GM23338 (cell line): Measurements from ENCODE around the gene FCN2. TPM values are rescaled to one million over a fixed set of nuclear protein-coding genes. Genes with fewer than 3 reads are reported as not detected.

Experiments used
- ATAC-seq: fragments of 200-7000 bp; cut with Tn5 transposase; 3 replicates; pipeline ENCODE4 v1.9.1; 2020
- DNase-seq: peaks from one replicate; pipeline ENCODE4 v3.0.0-alpha.2; 2015; ENCODE audit warnings: low spot score
- H2AFZ ChIP-seq: fragments of 200-600 bp; sonication (generic); 2 replicates; pipeline ENCODE4 v1.8.0; 2016; ENCODE audit warnings: antibody characterized with exemption, mild to moderate bottlenecking, moderate library complexity
- H3F3A ChIP-seq: fragments of 200-600 bp; sonication (generic); replicated peaks from 2 replicates; pipeline ENCODE4 v1.8.0; 2017; ENCODE audit warnings: antibody characterized with exemption, mixed run types, low read depth
- H3K27ac ChIP-seq: fragments of 200-600 bp; sonication (generic); 2 replicates; pipeline ENCODE4 v1.6.1; 2016; ENCODE audit warnings: low read depth
- H3K27me3 ChIP-seq: fragments of 200-600 bp; sonication (generic); 2 replicates; pipeline ENCODE4 v1.8.0; 2016; ENCODE audit warnings: mild to moderate bottlenecking, mixed run types, moderate library complexity; ENCODE audit not compliant: insufficient read depth
- H3K36me3 ChIP-seq: fragments of 200-600 bp; sonication (generic); 2 replicates; pipeline ENCODE4 v1.8.0; 2016; ENCODE audit warnings: mild to moderate bottlenecking; ENCODE audit not compliant: insufficient read depth
- H3K4me1 ChIP-seq: fragments of 200-600 bp; sonication (generic); 2 replicates; pipeline ENCODE4 v1.8.0; 2016; ENCODE audit warnings: mild to moderate bottlenecking, moderate library complexity; ENCODE audit not compliant: insufficient read depth
- H3K4me2 ChIP-seq: fragments of 200-600 bp; sonication (generic); 2 replicates; pipeline ENCODE4 v1.7.1; 2017; ENCODE audit warnings: mixed run types
- H3K4me3 ChIP-seq: fragments of 200-600 bp; sonication (generic); 2 replicates; pipeline ENCODE4 v1.6.1; 2016; ENCODE audit warnings: mixed run types
- H3K79me2 ChIP-seq: fragments of 200-600 bp; sonication (generic); replicated peaks from 2 replicates; pipeline ENCODE4 v1.8.0; 2017; ENCODE audit warnings: mild to moderate bottlenecking; ENCODE audit not compliant: insufficient read depth
- H3K9me2 ChIP-seq: fragments of 200-600 bp; sonication (generic); 2 replicates; pipeline ENCODE4 v1.8.0; 2017; ENCODE audit not compliant: insufficient read depth
- H4K20me1 ChIP-seq: fragments of 200-600 bp; sonication (generic); replicated peaks from 2 replicates; pipeline ENCODE4 v1.8.0; 2017; ENCODE audit warnings: mild to moderate bottlenecking; ENCODE audit not compliant: insufficient read depth
- H3K27ac Mint-ChIP-seq: 2 replicates; pipeline ENCODE4 v1.8.0; 2020; ENCODE audit warnings: inconsistent platforms, mild to moderate bottlenecking, moderate library complexity, mixed read lengths
- H3K27me3 Mint-ChIP-seq: 3 replicates; pipeline ENCODE4 v1.8.0; 2022; ENCODE audit warnings: low read depth, mild to moderate bottlenecking, moderate library complexity, mixed read lengths, inconsistent platforms; ENCODE audit not compliant: insufficient read depth, poor library complexity
- H3K36me3 Mint-ChIP-seq: 3 replicates; pipeline ENCODE4 v1.8.0; 2021; ENCODE audit warnings: low read depth, mild to moderate bottlenecking, inconsistent platforms, moderate library complexity, mixed read lengths
- H3K4me1 Mint-ChIP-seq: 3 replicates; pipeline ENCODE4 v1.8.0; 2020; ENCODE audit warnings: mild to moderate bottlenecking, inconsistent platforms, mixed read lengths
- H3K4me3 Mint-ChIP-seq: 3 replicates; pipeline ENCODE4 v1.8.0; 2021; ENCODE audit warnings: moderate library complexity, mild to moderate bottlenecking, inconsistent platforms, mixed read lengths
- H3K9me3 Mint-ChIP-seq: 3 replicates; pipeline ENCODE4 v1.8.0; 2020; ENCODE audit warnings: moderate library complexity, mild to moderate bottlenecking, inconsistent platforms, mixed read lengths
- CREB1 ChIP-seq: fragments of 250-450 bp; sonication (Bioruptor Pico); IDR thresholded peaks from 2 replicates; pipeline ENCODE4 v1.5.0; 2020; ENCODE audit warnings: low read depth, mild to moderate bottlenecking, moderate library complexity
- EZH2 ChIP-seq: fragments of 200-600 bp; sonication (generic); IDR thresholded peaks from one replicate; pipeline ENCODE4 v1.8.0; 2017; ENCODE audit warnings: antibody characterized with exemption, mild to moderate bottlenecking, low read depth; ENCODE audit not compliant: unreplicated experiment
- EZH2phosphoT487 ChIP-seq: fragments of 200-600 bp; sonication (generic); IDR thresholded peaks from one replicate; pipeline ENCODE4 v1.8.1; 2018; ENCODE audit warnings: antibody characterized with exemption; ENCODE audit not compliant: unreplicated experiment
- JUNB ChIP-seq: IDR thresholded peaks from one replicate; pipeline ENCODE4 v1.6.1; 2016; ENCODE audit warnings: antibody characterized with exemption; ENCODE audit not compliant: unreplicated experiment
- NANOG ChIP-seq: IDR thresholded peaks from 2 replicates; pipeline ENCODE4 v1.6.1; 2016; ENCODE audit warnings: antibody characterized with exemption, borderline replicate concordance
- POLR2AphosphoS5 ChIP-seq: IDR thresholded peaks from 2 replicates; pipeline ENCODE4 v1.6.1; 2016; ENCODE audit warnings: antibody characterized with exemption, low read depth
- STAT1 ChIP-seq: IDR thresholded peaks from one replicate; pipeline ENCODE4 v1.6.1; 2016; ENCODE audit warnings: antibody characterized with exemption; ENCODE audit not compliant: unreplicated experiment
- ZNF114 ChIP-seq: fragments of 250-450 bp; sonication (Bioruptor Pico); IDR thresholded peaks from 2 replicates; pipeline ENCODE4 v1.5.0; 2020; ENCODE audit warnings: mild to moderate bottlenecking, moderate library complexity
- ZNF331 ChIP-seq: fragments of 250-450 bp; sonication (Bioruptor Pico); IDR thresholded peaks from 2 replicates; pipeline ENCODE4 v1.5.0; 2020; ENCODE audit warnings: low read depth, mild to moderate bottlenecking, moderate library complexity
- polyA plus RNA-seq: library from polyadenylated mRNA; unstranded; fragments of >200 nt; fragmentation: Nextera tagmentation; extraction: Ambion mirVana; gene quantifications from 2 replicates; pipeline ENCODE4 v1.2.1, GENCODE V29; 2016
- total RNA-seq: library from RNA; depleted of rRNA; stranded (reverse); fragments of >200 nt; shearing (Covaris generic); gene quantifications from 2 replicates; pipeline ENCODE4 v1.2.3, GENCODE V29; 2014
- TF ChIP-seq, protein P1 (sequence below): fragments of 250-450 bp; sonication (Bioruptor Pico); IDR thresholded peaks from 2 replicates; pipeline ENCODE4 v1.5.0; 2020; ENCODE audit warnings: mild to moderate bottlenecking, moderate library complexity
- TF ChIP-seq, protein P2 (sequence below), 2 experiments: fragments of 200-600 bp in 1 of 2; sonication (generic) in 1 of 2; conservative IDR thresholded peaks; 2 replicates each; pipeline versions ENCODE4 v1.5.1 to v1.6.1; 2016 to 2017; ENCODE audit warnings: antibody characterized with exemption in 2 of 2, low read depth in 2 of 2, mild to moderate bottlenecking in 2 of 2, moderate library complexity in 1 of 2
- TF ChIP-seq, protein P3 (sequence below): IDR thresholded peaks from one replicate; pipeline ENCODE4 v1.6.1; 2018; ENCODE audit warnings: antibody characterized with exemption; ENCODE audit not compliant: unreplicated experiment
- TF ChIP-seq, protein P4 (sequence below): IDR thresholded peaks from 2 replicates; pipeline ENCODE4 v1.6.1; 2016; ENCODE audit warnings: antibody characterized with exemption

FCN2 gene
- total and polyA plus RNA-seq, 2 experiments from 2014 or later, result not detected

DNA sequence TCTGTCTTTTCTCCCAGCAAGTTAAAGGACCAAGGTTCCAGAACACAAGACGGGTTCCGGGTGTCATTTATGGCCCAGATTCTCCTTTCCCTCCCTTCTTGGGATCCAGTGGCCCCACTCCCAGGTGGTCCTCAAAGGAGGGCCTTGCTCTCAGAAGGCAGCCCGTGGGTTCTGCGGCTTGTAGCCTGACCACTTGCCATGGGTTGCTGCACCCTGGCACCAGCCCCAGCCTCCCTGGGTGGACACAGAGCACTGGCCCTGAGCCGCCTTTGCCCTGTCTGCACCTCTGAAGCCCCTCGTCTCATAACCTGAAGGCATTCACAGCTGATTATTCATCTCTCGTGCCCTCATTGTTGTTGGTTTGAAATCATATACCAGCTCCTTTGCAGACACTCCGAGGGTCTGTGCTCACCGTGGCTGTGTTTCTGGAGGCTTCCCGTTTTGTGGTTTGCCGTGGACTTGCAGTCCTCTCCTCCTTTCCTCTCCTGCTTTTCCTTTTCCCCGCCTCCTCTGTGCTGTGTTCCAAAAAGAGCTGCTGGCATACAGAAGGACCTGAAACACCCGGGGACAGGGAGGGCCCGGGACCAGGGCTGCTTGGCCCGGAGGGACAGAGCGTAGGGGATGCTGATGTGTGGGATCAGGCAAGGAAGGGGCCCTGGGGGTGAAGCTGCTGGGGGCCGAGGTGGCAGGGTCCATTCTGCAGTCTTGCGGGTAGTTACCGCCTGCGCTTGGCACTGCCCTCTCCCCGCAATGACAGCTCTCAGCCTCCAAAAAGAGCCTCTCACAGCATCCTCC, 49.5 kb upstream of the FCN2 start:
- no peak overlapping the region for H2AFZ ChIP-seq
- no peak overlapping the region for H3K4me2 ChIP-seq
- Mint-ChIP-seq H3K27ac (no peak overlapping the region), H3K4me1 (no peaks in the 10 kb centered on the region), H3K4me3 (no peak overlapping the region), H3K9me3 (no peaks in the 10 kb centered on the region), H3K36me3 (no peaks in the 10 kb centered on the region), H3K27me3 (peaks cover 11% of the 10 kb centered on the region)
- H3K27ac ChIP-seq, result no peak overlapping the region
- H3K79me2 ChIP-seq, result no peaks in the 10 kb centered on the region
- no peak for TF ChIP-seq ZNF331 (CRISPR knock-in tag)
- no peak for TF ChIP-seq ZNF114
- TF ChIP-seq STAT1, result no peak
- TF ChIP-seq, protein P1, sequence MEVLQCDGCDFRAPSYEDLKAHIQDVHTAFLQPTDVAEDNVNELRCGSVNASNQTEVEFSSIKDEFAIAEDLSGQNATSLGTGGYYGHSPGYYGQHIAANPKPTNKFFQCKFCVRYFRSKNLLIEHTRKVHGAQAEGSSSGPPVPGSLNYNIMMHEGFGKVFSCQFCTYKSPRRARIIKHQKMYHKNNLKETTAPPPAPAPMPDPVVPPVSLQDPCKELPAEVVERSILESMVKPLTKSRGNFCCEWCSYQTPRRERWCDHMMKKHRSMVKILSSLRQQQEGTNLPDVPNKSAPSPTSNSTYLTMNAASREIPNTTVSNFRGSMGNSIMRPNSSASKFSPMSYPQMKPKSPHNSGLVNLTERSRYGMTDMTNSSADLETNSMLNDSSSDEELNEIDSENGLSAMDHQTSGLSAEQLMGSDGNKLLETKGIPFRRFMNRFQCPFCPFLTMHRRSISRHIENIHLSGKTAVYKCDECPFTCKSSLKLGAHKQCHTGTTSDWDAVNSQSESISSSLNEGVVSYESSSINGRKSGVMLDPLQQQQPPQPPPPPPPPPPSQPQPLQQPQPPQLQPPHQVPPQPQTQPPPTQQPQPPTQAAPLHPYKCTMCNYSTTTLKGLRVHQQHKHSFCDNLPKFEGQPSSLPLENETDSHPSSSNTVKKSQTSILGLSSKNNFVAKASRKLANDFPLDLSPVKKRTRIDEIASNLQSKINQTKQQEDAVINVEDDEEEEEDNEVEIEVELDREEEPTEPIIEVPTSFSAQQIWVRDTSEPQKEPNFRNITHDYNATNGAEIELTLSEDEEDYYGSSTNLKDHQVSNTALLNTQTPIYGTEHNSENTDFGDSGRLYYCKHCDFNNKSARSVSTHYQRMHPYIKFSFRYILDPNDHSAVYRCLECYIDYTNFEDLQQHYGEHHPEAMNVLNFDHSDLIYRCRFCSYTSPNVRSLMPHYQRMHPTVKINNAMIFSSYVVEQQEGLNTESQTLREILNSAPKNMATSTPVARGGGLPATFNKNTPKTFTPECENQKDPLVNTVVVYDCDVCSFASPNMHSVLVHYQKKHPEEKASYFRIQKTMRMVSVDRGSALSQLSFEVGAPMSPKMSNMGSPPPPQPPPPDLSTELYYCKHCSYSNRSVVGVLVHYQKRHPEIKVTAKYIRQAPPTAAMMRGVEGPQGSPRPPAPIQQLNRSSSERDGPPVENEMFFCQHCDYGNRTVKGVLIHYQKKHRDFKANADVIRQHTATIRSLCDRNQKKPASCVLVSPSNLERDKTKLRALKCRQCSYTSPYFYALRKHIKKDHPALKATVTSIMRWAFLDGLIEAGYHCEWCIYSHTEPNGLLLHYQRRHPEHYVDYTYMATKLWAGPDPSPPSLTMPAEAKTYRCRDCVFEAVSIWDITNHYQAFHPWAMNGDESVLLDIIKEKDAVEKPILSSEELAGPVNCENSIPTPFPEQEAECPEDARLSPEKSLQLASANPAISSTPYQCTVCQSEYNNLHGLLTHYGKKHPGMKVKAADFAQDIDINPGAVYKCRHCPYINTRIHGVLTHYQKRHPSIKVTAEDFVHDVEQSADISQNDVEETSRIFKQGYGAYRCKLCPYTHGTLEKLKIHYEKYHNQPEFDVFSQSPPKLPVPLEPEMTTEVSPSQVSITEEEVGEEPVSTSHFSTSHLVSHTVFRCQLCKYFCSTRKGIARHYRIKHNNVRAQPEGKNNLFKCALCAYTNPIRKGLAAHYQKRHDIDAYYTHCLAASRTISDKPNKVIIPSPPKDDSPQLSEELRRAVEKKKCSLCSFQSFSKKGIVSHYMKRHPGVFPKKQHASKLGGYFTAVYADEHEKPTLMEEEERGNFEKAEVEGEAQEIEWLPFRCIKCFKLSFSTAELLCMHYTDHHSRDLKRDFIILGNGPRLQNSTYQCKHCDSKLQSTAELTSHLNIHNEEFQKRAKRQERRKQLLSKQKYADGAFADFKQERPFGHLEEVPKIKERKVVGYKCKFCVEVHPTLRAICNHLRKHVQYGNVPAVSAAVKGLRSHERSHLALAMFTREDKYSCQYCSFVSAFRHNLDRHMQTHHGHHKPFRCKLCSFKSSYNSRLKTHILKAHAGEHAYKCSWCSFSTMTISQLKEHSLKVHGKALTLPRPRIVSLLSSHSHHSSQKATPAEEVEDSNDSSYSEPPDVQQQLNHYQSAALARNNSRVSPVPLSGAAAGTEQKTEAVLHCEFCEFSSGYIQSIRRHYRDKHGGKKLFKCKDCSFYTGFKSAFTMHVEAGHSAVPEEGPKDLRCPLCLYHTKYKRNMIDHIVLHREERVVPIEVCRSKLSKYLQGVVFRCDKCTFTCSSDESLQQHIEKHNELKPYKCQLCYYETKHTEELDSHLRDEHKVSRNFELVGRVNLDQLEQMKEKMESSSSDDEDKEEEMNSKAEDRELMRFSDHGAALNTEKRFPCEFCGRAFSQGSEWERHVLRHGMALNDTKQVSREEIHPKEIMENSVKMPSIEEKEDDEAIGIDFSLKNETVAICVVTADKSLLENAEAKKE (CRISPR knock-in tag), result no peak
- TF ChIP-seq, protein P2, sequence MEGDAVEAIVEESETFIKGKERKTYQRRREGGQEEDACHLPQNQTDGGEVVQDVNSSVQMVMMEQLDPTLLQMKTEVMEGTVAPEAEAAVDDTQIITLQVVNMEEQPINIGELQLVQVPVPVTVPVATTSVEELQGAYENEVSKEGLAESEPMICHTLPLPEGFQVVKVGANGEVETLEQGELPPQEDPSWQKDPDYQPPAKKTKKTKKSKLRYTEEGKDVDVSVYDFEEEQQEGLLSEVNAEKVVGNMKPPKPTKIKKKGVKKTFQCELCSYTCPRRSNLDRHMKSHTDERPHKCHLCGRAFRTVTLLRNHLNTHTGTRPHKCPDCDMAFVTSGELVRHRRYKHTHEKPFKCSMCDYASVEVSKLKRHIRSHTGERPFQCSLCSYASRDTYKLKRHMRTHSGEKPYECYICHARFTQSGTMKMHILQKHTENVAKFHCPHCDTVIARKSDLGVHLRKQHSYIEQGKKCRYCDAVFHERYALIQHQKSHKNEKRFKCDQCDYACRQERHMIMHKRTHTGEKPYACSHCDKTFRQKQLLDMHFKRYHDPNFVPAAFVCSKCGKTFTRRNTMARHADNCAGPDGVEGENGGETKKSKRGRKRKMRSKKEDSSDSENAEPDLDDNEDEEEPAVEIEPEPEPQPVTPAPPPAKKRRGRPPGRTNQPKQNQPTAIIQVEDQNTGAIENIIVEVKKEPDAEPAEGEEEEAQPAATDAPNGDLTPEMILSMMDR (conservative IDR thresholded peaks at IDR 0.05; ENCODE audit: low read depth in 2 of 2), result no peak
- TF ChIP-seq, protein P3, sequence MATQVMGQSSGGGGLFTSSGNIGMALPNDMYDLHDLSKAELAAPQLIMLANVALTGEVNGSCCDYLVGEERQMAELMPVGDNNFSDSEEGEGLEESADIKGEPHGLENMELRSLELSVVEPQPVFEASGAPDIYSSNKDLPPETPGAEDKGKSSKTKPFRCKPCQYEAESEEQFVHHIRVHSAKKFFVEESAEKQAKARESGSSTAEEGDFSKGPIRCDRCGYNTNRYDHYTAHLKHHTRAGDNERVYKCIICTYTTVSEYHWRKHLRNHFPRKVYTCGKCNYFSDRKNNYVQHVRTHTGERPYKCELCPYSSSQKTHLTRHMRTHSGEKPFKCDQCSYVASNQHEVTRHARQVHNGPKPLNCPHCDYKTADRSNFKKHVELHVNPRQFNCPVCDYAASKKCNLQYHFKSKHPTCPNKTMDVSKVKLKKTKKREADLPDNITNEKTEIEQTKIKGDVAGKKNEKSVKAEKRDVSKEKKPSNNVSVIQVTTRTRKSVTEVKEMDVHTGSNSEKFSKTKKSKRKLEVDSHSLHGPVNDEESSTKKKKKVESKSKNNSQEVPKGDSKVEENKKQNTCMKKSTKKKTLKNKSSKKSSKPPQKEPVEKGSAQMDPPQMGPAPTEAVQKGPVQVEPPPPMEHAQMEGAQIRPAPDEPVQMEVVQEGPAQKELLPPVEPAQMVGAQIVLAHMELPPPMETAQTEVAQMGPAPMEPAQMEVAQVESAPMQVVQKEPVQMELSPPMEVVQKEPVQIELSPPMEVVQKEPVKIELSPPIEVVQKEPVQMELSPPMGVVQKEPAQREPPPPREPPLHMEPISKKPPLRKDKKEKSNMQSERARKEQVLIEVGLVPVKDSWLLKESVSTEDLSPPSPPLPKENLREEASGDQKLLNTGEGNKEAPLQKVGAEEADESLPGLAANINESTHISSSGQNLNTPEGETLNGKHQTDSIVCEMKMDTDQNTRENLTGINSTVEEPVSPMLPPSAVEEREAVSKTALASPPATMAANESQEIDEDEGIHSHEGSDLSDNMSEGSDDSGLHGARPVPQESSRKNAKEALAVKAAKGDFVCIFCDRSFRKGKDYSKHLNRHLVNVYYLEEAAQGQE, result no peak
- no peak for TF ChIP-seq NANOG
- TF ChIP-seq EZH2phosphoT487, result no peak
- no peak for TF ChIP-seq EZH2
- TF ChIP-seq, protein P4, sequence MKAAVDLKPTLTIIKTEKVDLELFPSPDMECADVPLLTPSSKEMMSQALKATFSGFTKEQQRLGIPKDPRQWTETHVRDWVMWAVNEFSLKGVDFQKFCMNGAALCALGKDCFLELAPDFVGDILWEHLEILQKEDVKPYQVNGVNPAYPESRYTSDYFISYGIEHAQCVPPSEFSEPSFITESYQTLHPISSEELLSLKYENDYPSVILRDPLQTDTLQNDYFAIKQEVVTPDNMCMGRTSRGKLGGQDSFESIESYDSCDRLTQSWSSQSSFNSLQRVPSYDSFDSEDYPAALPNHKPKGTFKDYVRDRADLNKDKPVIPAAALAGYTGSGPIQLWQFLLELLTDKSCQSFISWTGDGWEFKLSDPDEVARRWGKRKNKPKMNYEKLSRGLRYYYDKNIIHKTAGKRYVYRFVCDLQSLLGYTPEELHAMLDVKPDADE, result no peak
- TF ChIP-seq POLR2AphosphoS5, result no peak
- no peak for TF ChIP-seq JUNB
- no peak for TF ChIP-seq CREB1 (CRISPR knock-in tag)
- no peaks in the 10 kb centered on the region for H4K20me1 ChIP-seq
- no peaks in the 10 kb centered on the region for H3K27me3 ChIP-seq
- no peak for ATAC-seq
- no peak overlapping the region for H3K4me3 ChIP-seq
- no peaks in the 10 kb centered on the region for H3K9me2 ChIP-seq
- H3K36me3 ChIP-seq, result no peaks in the 10 kb centered on the region
- DNase-seq, result no peak
- H3F3A ChIP-seq, result no peaks in the 10 kb centered on the region
- no peaks in the 10 kb centered on the region for H3K4me1 ChIP-seq
